Left kidney (tissue), 2 donors: Measurements from ENCODE around the gene JARID2. TPM values are rescaled to one million over a fixed set of nuclear protein-coding genes. Genes with fewer than 3 reads are reported as not detected.

Experiments used
- DNase-seq: peaks from one replicate; pipeline ENCODE4 v3.0.0-alpha.2; 2013
- polyA plus RNA-seq: library from polyadenylated mRNA; unstranded; fragments of 120-200 nt; gene quantifications from one replicate; pipeline ENCODE4 v1.2.1, GENCODE V29; 2013; ENCODE audit not compliant: insufficient read length

JARID2 gene
- polyA plus RNA-seq, 1 donor, result 28.4 TPM

DNA sequence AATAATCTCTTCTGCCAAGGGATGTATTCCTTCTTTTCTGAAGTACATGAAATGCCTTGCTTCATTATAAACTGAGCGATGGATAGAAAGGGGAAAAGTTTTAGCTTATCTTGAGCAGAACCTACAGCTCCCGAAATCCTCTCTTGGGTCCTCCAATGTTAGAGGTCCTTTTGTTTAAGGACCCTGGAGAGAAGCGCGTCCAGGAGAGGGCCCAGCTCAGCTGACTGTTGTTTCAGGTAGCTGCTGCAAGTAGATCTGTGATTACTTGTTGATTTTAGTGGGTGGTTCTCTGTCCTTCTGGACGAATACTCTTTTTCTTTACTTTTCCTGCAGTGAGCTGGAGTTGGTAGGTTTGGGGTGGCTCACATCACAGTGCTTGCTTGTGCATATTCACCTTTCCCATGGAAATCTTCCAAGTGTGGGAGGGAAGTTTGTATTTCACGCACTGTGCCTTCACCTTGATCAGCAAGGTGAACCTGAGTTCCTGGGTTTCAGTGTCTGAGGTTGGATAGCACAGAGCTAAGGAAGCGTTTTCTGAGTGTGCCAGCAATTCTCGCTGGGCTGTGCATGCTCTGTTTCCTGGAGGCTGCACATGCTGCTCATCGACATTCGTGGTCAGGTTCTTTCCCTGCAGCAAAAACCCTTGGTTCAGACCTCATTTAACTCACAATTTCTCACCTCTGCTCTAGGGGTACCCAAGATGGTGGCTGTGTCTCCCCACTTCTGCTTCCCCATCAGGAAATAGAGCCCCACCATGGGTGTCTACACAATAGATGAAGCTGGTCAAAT lies 176.3 kb downstream of the JARID2 start:
- peak; percentile 60 for DNase-seq

DNA sequence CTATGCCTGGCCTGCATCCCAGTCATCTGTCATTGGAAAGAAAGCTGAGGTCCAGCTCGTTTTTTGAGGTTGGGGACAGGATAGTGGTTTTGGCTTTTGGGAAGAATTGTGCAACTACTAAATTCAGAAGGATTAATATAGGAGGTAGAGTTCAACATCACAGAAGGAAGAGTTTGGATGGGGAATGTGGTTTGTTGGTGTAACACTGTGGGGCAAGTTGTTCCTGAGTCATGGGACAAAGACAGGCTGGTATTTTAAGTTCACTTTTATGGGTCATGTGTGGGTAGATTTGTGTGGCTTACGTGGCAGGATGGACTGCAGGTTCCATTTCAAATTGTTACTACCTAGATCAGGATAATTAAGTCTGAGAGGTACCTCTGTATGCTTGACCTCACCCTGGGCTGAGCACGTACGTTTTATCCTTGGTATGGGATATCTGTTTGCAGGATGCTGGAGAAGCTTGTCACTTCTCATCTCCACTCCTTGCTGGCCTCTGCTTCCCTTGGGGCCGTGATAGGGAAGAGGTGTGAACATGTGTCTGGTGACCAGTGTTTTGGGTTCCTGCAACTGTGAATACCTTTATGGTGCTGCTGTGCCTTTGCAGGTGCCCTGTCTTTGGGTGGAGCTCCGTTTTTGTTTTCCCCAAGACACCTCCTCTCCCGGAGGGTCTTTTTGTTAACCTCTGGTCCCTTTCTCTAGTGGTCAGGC lies 177.6 kb downstream of the JARID2 start:
- DNase-seq, result no peak

DNA sequence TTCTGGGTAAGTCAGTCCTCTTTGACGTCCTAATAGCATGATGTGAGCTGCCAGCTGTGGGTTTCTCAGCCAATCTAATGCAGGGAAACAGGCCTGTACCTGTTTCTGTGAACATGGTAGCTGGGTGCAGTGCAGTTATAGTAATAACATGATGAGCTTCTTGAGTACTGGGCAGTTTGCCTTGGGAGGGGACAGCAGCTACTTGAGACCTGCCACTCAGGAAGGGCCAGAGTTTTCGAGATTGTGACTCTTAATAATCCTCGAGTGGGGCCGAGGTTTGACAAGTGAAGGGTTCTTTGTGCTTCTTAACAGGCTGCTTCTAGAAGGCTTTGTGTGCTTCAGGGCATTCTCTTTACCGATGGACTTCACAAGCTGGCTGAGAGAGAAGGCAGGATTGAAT lies 180.1 kb downstream of the JARID2 start:
- DNase-seq, result no peak

DNA sequence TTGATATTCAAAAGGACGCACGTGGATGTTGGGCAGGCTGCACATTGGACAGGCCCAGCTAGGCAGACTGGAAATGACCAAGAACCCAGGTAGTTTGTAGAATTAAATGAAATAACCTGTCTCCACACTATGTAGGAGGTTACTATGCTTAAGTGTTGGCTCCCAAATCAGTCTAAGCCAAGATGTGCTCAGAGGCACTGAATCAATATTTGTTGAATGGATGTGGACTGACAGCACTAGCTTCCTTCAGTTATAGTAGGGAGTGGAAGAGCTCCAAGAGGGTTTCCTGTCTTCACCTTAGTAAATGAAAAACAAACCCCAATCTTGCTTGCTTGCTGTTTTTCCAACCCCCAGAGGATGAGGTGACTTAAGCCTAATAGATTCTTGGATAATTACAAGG lies 180.5 kb downstream of the JARID2 start:
- no peak for DNase-seq

DNA sequence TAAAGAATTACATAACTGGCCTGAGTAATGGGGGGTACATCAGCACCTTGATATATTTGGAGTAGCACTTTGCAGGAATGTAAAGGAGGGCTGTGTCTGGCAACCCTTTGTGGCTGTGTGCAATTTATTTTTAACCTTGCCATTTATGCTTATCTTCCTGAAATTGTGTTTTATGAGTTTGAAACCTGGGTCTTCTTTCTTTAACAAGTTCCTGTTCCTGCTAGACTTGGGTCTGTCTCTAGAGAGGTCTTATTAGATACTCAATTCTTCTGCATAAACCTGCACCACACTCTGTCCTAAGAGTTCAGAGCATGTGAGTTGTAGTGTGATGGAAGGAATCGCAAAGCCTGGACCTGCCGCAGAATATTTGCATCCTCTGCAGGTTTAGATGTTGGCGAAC lies 181.0 kb downstream of the JARID2 start:
- no peak for DNase-seq

DNA sequence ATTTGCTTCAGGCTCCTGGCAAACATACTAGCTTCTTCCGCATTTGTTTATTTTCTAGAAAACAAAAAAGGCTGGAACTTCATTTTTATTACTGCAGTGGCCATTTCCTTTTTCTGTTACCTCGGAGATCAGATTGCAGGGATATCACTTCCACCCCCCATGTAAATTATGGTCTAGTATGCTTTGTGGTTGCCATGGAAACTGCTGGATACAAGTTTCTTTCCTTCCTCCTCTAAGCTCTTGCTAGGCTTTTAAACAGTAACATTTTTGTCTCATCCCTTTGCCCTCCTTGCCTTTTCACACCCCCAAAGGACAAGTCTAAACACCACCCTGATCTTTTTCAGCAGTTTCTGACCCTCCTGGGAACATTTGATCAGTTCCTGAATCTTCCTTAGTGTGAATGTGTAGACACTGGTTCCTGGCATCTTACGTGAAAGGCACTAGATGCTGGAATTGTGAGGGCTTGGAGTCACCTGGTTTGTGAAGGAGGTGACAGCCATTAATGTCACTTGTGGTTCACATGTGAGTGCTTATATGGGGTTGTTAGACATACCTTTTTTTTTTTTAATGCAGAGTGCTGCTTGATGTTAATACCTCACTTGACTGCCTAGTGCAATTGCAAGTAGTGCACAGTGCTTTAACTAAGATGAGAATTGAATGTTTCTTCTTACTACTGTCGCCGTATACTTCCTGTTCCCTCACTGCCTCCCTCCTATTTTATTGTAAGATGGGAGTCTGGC lies 181.6 kb downstream of the JARID2 start:
- peak; percentile 76 for DNase-seq

DNA sequence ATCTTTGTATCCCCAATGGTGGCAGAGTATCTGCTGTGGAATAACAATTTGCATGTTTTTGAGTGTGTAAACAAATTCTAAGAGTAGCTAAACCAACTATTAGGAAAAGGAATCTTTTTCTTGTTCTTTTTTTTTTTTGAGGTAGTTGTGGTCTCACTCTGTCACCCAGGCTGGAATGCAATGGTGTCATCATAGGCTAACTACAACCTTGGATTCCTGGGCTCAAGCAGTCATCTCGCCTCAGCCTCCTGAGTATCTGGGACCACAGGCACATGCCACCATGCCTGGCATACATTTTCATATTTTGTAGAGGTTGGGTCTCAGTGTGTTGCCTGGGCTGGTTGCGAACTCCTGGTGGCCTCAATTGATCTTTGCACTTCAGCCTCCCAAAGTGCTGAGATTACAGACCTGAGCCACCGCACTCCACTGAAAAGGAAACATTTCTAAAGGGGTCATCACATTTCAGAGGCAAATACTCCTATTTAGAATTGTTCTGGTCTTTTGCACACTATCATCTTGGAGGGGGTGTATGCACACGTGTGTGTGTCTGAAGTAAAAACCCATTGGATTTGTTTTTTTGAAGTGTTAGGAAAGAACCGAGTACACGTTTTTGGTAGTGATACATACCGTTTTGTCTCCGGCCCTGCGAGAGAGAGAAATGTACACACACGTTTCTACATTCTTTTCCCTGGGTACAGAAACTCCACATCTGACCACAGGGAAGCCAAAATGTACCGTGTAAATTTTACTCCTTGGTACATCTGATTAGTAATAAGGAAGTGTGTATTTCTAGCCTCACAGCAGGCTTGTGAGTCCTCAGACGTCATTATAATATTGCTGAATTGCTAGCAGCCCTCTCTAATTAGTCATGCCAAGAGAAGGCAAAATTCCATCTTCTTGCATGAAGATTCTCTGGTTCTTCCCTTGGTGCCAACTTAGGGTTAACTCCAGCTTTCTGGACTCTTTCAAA lies 183.6 kb downstream of the JARID2 start:
- no peak for DNase-seq

DNA sequence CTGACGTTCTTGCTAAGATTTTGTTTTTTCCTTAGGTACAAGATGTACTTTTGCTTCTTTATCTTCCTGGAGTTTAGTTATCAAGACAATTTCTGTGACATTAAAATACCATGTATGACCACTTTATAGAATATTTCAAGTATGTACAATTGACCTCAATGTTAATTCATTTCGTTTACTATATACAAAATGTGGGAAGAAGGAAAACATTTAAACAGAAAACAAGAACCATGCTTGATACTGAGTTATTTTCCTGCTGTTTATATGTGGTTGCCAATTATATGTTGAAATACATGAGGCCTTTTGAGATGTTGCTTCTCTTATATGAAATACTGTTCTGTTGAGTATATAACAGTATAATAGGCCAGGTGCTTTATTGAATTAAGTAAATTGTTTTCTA lies 184.3 kb downstream of the JARID2 start:
- no peak for DNase-seq

DNA sequence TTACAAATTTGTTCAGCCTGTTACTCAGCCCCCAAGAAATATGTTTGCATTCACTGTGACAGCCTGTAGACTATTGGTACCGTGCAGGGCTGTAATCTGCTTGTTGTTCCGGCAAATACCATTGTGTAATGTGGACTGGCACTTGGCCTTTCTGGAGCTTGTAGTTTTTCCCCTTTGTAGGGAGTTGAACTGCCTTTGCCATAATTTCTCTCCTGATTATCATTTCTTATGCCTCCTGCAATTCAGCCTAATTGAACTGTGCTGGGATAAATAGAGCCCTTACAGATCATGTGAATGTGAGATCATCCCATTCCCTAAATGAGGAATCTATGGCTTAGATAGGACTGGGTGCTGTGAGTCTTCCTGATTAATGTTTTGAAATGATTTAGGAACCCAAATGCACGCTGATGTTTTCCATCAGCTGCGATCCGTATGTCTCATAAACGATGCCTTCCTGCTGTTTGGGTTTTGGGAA lies 185.1 kb downstream of the JARID2 start:
- no peak for DNase-seq

DNA sequence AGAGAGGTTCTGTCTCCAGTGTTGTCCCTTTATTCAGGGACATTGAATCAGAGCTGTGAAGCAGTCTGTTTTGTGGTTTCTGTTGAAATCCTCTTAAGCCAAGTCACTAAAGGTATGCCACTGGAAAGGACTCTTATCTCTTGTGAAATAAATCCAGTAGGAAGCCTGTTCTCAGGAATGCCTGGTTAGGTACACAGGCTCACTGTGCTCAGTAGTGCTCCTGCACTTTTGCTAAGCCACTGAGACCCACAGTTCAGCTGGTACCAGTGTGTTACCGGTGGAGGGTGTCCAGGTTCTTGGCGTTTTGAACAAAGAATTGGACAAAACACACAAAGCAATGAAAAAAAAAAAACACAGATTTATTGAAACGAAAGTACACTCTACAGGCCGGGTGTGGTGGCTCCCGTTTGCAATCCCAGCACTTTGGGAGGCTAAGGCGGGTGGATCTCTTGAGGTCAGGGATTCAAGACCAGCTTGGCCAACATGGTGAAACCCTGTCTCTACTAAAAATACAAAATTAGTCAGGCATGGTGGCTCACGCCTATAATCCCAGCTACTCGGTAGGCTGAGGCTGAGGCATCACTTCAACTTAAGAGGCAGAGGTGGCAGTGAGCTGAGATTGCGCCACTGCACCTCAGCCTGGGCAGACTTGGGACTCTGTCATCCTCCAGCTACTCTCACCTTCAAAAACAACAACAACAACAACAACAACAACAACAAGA lies 186.1 kb downstream of the JARID2 start:
- DNase-seq, result no peak

DNA sequence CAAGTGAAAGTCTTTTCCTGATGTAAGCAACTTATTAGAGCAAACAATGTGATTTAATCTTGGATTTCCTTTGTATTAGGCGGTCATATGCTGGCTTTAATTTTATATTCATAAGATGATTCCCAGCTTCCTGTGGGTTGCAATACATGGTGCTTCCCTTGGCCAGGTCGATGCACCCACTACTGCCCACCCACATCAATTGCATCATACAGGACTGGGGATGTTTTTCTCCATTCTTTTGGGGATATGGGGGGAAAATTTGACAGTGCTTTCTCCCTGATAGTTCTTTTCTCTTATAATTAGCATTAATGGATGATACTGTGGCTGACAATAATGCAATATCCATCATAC lies 187.6 kb downstream of the JARID2 start:
- DNase-seq, result no peak

DNA sequence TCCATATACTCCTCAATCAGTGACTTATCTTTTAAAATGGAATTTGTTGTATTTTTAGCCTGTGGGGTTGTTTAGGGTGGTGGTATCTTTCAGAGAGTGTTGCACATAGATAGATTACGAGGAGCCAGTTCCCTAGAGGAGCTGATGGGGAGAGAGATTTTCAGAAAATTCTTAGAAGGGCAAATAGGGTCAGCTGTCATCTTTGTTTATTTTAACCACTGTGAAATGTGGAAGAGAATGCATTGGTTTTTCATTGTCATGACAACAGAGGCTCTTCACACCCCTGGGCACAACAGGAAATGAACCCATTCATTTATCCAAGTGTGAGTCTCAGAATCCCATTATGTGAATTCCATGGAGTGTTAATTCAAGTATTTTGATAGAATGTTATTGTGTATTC lies 188.4 kb downstream of the JARID2 start:
- no peak for DNase-seq

DNA sequence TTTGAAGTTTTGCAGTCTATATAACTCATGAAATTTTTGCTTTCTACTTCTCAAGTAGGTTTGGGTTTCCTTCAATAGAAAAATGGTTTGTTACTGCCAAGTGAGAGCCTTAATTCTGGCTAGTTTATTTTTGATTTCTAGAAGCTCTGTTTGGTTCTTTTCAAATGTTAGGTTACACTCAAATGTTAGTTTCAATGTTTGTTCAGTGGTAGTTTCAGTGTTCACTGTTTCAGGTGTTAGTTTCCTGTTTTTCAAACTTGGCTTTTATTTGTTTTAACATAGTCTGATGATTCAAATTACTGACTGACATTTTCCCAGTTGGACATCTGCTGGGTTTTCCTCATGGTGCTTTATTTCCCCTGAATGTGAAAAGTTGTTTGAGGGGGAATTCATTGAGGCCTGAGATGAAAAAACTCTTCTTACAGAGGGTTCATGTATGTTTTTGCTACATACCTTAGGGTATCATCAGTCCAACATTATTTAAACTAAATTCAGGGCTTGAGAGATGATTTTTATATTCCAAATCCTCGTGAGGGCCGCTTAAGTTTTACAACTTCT lies 189.0 kb downstream of the JARID2 start:
- no peak for DNase-seq

DNA sequence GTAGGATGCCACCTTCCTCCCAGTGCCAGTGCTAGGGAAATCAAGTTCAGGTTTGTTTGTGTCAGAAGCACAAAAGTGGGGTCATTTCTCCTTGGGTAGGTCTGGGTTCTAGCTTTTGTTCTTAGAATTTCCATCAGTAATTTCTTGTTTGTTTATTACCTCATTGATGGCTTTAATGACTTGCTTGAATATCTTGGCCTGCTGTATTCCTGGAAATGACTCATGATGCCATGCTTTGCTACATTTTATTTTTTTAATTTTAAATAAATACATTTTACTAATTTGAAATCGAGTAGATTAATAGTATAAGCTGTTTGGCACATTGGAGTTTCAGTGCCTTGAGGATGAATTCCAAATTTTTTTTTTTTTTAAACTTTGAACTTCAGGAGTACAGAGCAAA lies 189.6 kb downstream of the JARID2 start:
- no peak for DNase-seq

DNA sequence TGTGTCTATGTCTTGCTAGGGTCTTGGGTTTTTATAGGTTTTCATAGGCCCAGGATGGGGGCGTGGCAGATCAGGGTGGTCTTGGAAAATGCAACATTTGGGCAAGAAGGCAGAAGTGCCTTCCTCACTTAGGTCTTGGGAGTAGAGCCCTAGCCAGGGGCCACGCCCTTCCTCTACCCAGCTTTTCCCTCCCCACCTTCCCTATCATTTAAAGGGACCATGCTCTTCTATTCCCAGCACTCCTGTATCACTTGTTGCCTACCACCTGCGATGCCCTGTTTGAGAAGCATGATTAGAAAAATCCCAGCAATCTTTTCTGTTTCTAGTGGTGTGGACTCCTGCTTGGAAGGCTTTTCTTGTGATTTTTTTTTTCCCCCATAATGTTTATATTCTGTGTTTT lies 190.6 kb downstream of the JARID2 start:
- no peak for DNase-seq

DNA sequence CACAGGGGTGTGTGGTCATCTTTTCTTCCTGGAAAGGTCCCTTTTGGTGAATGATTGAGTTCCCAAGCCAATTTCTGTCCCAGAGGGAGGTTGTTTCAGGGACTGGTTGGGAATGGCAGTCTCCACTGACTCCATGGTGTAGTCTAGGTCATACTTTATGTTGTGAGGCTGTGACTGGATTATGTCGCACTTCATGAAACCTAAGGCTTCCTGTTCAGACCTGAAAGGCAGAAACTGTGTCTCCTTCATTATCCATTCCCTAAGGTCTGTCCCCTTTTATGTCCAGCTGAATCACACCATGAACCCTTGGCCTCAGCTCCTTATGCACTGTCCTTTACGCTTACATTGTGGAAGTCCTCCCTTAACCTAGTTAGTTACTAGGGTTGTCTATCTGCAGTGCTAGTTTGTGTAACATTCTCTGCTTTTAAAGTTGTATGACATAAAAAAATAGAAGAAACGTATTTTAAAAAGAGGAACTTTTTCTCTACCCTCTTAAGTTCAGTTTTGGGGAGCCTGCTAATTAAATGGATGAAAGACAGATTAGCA lies 191.3 kb downstream of the JARID2 start:
- DNase-seq, result no peak

DNA sequence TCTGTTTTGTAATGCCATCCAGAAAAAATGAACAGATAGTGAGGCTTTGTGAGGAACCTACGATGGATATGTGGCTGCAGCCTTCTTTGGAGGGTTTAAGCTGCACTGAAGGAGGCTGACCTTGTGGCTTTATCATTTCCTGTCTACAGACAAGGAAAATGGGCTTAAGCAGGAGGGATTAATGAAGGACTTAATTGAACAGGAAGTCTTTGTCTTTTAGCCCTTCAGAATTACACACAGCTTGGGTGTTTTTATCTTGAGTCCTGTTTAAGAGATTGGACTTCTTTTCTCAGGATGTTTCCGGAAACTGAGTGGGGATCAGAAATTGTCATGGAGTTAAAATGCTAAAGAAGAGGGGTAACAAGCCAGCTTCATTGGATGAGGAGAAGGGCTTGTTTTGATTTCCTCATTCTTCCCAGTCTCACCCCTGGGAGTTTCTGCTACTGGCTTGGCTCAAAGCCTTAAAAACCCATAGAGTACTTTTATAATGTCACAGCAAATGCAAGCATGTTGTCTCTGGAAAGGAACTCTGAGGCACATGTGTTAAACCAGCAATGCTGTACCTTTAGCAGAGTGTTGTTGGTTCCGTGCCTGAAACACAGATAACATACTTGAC lies 193.6 kb downstream of the JARID2 start:
- DNase-seq, result no peak

DNA sequence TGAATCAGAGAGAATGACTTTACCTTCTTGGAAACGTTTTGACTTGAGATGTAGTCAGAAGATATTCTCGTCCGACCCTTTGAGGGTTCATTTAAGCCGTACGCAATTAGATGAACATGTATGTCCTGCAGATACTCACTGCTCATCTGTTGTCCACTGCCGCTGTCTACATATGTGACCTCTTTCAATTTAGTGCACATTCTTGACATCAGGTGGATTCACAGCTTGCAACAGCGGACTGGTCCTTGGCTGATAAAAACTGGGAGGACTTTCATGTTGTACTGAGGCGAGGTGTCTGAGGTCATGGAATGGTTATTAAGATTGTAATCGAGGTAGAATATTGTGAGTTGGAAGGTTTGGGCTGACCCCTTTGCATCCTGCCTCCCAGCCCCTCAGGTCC lies 194.2 kb downstream of the JARID2 start:
- no peak for DNase-seq

DNA sequence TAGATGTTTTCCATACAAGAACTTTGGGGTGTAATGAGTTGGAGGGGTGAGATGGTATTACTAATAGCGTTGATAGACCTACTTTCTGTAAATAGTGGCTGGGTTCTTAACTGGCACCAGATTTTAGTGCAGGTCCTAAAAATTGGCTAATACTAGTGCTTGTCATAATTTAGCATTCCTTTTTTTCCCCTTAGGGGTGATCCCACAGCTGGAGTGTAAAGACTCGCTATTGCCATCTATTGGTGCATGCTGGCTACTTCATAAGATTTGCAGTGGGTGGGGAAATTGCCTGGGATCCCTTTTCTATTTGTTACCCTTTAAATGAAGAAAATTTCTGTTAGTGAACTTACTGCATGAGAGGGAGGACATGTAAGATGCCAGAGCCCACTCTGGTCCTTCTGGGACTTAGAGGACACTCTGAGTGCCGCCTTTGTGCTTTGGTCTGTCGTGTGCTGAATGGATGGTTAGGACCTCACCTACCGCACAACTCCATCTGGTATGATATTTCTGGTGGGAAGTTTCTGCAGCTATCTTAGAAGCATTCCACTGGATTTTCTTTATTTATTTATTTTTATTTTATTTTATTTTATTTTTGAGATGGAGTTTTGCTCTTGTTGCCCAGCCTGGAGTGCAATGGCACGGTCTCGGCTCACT lies 195.5 kb downstream of the JARID2 start:
- peak; percentile 75 for DNase-seq

DNA sequence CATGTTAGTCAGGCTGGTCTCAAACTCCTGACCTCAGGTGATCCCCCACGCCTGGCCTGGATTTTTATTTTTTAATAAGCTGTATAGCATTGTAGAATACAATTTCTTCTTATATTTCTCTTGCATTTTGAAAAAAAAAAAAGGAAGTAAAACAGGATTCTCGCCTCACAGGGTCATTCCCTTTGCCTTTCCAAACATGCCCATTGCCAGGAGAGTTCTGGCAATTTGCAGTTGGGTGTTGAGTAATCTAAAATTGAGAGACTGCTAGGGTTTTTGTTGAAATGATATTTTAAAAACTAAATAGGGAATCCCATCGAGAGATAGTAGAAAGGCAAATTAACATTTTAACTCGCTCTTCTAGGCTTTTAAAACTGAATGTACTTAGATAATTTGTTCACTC lies 196.1 kb downstream of the JARID2 start:
- DNase-seq, result no peak
